Neural progenitor cell (in vitro differentiated cells): Measurements from ENCODE around the gene SMTNL1.

Experiments
- EZH2 ChIP-seq: fragments of 200-600 bp; sonication (generic); IDR thresholded peaks from 2 replicates; pipeline ENCODE4 v1.6.1; 2017; ENCODE audit warnings: antibody characterized with exemption, mild to moderate bottlenecking, moderate library complexity
- EZH2phosphoT487 ChIP-seq: fragments of 200-600 bp; sonication (generic); IDR thresholded peaks from 2 replicates; pipeline ENCODE4 v1.6.1; 2017; ENCODE audit warnings: antibody characterized with exemption
- TF ChIP-seq, protein P1 (sequence below): fragments of 200-600 bp; sonication (generic); IDR thresholded peaks from 2 replicates; pipeline ENCODE4 v1.5.1; 2017; ENCODE audit warnings: antibody characterized with exemption, mild to moderate bottlenecking

DNA sequence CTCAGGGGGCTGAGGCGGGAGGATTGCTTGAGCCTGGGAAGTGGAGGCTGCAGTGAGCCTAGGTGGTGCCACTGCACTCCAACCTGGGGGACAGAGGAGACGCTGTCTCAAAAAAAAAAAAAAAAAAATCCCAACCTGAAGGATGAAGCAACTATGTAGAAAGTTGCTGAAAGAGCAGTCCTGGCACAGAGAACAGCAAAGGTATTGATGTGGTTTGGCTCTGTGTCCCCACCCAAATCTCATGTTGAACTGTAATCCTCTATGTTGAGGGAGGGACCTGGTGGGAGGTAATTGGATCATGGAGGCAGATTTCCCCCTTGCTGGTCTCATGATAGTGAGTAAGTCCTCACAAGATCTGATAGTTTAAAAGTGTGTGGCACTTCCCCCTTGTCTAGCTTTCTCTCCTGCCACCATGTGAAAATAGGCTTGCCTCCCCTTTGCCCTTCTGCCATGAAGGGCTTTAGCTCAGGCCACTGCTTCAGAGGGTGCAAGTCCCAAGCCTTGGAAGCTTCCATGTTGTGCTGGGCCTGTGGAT is 49.4 kb downstream of the SMTNL1 start:
- TF ChIP-seq, protein P1, sequence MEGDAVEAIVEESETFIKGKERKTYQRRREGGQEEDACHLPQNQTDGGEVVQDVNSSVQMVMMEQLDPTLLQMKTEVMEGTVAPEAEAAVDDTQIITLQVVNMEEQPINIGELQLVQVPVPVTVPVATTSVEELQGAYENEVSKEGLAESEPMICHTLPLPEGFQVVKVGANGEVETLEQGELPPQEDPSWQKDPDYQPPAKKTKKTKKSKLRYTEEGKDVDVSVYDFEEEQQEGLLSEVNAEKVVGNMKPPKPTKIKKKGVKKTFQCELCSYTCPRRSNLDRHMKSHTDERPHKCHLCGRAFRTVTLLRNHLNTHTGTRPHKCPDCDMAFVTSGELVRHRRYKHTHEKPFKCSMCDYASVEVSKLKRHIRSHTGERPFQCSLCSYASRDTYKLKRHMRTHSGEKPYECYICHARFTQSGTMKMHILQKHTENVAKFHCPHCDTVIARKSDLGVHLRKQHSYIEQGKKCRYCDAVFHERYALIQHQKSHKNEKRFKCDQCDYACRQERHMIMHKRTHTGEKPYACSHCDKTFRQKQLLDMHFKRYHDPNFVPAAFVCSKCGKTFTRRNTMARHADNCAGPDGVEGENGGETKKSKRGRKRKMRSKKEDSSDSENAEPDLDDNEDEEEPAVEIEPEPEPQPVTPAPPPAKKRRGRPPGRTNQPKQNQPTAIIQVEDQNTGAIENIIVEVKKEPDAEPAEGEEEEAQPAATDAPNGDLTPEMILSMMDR: no peak
- no peak for TF ChIP-seq EZH2
- TF ChIP-seq EZH2phosphoT487: no peak
